NCI-H146 (cell line): ENCODE measurements around the gene NF2.

Experiments used
- DNase-seq: peaks from one replicate; lab custom pipeline; 2025; lab: John Stamatoyannopoulos, UW

NF2 gene

DNA sequence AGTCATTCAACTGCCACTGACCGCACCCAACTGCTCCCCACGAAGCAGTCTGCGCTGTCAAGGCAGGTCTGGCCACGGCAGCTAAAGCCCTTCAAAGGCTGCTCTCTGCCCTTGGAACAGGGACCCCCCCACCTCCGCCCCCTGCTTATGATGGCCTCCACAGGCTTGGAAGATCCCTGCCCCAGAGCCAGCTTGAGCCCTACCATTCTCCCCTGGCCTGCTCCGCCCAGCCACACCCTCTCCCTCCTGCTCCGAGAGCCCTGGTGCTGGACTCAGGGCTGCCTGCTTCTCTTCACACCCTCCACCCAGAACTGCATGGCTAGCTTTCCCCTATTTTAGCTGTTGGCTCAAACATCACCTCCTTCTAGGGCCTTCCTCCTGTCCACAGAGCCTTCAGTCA lies 144.4 kb downstream of the NF2 start:
- no peak for DNase-seq
